Fibroblast of the conjunctiva (primary cell): ENCODE data around the gene WHRN.

ENCODE experiments used
- DNase-seq: peaks from one replicate; pipeline ENCODE4 v3.0.0-alpha.2; 2010; ENCODE audit warnings: low read depth

Gene WHRN

DNA sequence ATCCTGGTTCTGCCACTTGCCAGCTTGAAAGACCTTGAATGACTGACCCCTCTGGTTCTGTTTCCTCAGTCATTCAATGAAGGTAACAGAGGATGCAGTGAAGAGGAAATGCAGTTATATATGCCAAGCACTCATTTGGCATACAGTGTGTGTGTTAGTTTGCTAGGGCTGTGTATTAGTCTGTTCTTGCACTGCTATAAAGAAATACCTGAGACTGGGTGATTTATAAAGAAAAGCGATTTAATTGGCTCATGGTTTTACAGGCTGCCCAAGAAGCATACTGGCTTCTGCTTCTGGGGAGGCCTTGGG, 8.6 kb upstream of the WHRN start:
- DNase-seq, result no peak

DNA sequence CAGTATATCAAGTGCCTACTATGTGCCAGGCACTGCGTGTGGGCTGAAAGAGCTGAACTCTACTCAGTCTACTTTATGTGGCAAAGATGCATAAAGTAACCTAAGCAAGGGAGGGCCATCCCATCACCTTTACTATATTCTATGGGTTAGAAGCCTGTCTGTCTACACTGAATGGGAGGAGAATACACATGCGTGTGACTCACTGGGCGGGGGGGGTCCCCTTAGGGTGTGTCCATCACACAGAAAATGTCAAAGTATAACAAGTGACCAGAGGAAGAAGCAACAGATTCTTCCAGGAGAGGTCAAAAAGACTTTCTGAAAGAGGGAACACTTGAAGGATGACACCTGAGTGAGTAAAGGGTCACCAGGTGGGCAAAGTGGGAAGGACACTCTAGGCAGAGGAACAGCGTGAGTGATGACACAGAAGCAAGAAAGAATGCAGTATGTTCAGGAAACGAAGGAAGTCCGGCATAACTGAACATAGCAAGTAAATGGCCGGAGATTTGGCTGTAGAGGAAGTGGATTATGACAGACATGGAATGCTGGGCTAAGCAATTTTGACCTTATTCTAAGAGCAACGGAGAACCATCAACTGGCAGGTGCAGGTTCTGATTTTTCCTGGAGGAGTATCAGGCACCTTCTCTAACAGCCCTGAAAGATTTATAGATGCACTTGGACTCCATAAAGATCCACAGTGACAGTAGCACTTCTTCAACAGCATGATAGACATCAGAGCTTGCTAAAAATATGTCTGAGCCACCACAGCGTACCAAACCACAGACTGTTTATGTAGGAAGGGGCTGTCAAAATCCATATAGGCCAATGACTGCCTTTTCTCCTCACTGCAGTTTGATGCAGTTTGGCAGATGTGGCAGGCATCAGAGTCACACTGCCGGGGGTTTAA, 8.0 kb upstream of the WHRN start:
- no peak for DNase-seq

DNA sequence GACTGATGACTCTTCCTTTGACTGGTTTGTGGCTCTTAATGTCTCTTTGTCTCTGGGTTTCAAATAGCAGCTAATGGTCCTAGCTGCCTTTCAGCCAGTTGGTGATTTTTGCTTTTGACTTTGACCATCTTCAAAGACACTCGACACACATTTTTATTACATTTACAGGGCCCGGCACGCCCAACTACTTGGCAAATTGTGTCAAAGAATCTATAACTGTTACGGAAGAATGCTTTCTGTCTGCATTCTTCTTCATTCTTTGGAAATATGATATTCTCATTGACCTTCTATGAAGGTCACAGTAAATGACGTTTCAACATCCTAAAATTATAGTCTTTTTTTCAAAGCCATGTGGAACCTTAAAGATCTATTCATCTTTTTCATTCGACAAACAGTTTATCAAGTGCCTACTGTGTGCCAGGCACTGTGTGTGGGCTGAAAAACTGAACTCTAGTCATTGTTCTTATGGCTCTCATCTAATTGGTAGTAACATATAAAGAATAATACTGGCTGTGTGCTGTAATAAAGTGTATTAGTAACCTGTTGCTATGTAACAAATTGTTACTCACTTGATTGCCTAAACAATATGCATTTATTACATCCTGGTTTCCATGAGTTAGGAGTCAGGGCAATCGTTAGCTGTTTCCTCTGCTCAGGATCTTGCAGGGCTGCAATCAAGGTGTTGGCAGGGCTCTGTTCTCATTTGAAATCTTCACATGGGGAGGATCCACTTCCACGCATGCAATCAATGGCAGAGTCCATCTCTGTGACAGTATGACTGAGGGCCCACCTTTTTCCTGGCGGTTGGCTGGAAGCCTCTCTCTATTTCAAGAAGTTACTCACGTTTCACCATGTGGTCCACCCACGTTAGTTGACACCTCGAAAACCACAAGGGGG, 7.0 kb upstream of the WHRN start:
- DNase-seq, result no peak

DNA sequence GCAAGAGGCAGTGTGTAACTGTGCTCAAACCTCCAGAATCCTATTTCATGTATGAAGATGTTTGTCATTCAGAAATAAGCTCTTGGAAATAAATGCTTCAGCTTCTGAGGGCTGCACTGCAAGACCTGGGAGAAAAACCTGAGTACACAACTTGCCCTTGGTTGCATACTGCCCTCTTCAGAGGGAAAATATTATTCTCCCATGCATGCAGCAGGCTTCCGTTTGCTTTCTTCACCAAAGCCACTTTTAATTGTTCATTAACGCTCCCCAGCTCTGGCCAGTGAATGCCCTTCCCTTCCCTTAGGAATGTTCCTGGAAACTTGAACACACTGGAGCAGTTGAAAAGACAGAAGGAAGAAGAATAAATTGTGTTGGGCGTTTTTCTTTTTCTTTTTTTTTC, 2.5 kb upstream of the WHRN start:
- no peak for DNase-seq

DNA sequence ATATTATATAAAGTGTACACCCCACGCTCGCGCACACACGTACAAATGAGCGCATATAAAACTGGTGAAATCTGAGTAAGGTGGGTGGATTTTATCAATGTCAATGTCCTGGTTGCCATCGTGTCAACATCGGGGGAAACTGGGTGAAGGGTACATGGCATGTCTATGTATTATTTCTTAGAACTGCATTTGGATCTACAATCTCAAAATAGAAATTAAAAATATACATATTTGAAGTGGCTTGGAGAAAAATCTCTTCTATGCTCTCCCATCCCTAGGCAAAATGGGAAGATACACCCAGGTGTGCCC, 763 bp upstream of the WHRN start:
- no peak for DNase-seq

DNA sequence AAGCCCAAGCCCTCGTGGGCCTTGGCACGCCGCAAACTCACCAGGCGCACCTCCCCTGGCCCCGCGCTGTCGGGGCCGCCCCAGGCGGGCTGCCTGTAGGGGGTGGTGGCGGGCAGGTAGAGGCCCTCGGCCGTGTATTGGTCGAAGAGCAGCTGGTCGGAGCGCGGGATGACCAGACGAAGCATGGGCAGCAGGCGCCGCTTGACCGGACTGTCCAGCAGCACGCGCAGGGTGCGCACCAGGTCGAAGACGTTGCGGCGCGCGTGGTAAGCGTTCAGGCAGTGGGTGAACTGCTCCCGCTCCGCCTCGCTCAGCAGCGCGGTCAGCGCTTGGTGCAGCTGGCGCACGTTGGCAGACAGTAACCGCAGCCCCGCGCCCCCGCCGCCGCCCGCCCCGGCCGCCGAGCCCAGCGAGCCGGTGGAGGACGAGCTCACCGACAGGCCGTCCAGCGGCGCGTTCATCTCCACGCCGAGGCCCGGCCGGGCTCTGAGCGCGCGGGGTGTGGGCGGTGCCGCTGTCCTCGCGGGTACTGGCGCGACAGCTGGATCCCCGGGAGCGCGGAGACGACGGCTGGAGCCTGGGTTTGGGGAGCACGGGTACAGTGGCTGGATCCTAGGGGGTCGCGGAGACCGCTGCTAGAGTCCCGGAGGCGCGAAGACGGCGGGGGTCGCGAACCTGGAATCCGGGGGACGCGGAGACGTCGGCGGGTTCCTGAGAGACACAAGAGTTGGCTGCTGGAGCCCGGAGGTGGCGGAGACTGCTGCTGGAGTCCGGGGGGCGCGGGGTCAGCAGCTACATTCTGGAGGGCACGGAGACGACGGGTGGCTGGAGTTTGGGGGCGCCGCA, 709 bp downstream of the WHRN start:
- no peak for DNase-seq

DNA sequence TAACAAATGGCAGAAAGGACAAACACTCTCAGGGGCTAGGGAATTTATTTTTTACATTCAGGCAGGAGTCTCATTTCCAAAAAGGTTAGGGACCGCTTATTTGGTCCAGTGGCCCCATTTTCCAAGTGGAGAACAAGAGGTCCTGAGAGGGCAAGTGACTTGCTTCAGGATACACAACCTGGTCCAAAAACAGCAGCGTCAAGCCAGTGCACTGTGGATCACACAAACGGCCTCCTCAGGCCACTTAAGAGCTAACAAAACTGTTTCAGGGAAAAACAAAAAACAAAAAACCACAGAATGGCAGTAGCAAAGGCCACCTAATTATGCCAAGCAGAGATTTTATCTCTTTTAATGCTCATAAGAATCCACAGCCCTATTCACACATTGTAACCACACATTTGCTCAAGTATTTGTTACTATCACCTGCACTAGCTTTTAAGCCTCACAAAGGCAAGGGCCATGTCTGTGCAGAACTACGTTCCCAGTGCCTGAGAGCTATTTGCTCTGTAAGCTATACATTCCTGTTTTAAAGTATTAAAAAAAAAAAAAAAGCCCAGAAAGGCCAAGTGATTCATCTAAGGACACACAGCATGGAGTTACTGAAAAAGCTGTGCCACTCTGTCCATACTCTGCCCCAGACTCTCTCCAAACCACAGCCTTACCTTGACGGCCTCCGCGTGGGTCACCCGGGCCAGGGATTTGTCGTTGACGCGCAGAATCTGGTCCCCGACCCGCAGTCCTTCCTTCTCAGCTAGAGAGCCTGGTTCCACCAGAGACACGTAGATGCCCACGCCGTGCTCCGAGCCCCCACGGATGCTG, 1.5 kb downstream of the WHRN start:
- DNase-seq, result no peak

DNA sequence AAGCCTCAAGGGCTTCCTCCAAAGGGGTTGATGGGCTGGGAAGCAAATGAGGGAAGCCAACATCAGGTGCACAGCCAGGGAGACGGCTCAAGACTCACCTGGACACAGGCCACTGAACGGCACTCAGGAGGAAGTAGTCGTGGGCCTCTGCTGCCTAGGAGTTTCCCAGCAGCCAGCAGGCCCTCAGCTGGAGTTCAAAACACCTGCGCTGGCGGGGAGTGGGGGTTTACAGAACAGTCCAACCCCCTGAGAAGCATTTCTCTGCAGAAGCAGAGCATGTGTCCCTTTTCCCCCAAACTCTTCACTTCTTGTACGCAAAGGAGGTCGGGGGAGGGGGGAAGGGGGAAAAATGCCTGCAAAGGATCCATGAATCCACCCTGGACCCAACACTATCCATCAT, 2.3 kb downstream of the WHRN start:
- no peak for DNase-seq

DNA sequence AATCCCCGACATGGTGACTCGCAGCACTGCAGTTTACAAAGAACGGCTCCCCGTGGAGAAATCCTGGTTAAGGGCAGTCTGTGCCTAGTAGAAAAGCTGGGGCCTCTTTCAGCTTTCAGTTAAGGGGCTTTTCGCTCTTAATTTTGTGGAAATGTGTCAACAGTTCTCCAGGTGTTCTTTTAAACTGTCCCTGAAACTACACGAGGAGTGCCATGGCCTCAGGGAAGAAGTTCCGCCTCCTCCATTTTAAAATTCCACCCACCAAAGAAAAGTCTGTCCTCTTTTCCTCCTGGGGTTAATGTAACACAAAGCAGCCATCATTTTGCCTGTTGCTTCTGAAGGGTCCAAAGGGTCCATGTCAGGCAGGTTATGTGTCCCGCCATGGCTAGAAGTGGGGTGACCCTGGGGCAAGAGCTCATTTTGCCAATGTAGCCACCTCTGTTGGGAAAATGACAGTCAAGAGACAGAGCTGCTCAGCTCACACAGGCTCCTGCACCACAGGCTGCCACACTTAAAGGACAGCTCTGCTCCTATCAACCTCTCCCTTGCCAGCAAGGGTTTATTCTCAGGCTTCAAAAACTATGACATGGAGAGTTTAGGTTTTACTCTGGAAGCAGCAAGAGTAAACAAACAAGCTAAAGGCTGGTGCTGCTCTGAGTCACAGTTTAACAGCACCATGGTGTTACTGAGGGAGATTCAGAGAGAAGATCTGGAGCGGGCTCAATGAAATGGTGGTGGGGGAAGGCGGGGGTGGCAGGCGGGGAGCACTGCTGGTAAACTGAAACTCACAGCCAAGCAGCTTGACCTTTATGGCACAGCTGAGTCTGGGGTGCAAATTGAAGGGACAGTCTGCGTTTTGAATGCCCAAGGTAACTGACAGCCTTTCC, 3.2 kb downstream of the WHRN start:
- no peak for DNase-seq

DNA sequence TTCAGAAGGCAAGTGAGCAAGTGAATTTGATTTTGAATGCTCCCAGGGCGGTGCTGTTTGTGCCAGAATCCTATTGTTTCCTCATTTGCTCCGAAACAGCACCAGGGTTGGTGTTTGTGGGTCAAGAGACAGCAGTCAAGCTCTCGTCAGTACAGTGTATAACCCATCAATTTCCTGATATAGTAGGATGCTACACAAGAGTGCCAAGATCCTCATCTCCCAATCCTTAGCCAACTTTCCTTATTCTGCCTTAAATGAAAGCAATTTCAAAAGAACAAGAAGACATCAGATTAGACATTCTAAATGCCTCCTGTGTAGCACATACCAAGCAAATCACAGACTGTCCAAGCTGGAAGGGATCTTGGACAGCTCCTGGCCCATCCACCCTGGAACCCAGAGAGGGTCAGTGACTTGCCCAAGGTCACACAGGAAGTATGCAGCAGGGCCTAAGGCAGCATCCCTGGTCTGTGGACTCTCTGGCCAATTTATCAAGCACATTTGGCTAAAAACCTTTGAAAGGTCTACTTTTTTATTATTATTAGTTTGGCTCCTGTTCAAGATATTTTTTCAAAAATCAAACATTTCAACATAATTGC, 4.5 kb downstream of the WHRN start:
- DNase-seq, result no peak

DNA sequence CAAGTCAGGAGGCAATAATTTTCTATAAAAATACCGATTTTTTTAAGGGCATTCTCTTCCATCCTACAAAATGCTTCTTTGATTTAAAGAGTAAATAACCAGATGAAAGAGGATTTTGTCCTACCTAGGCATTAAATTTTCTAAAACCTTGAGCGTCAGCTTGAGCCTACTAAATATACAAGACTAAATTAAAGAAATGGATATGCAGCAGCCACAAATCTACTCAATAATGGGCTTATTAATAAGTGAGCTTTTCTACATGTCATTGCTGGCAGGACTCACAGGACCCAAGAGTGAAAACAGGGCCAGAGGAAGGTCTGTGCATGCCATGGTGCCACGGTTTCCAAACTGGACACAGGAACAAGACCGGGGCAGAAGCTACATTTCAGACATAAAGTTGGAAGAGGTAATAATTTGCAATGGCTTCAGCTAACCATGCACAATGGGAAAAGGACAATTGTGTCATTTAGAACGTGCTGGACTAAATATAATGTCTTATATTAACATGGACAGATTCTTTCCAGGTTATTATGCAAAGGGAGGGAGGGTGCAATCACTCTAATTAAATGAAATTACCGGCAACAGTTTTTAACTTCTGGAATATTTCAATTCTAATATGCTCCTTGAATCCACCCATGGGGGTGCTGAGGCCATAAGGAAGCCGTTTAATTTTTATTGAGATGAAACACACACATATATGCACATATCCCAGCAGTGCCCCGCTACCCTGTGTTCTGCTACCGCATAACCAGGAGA, 5.2 kb downstream of the WHRN start:
- DNase-seq, result no peak

DNA sequence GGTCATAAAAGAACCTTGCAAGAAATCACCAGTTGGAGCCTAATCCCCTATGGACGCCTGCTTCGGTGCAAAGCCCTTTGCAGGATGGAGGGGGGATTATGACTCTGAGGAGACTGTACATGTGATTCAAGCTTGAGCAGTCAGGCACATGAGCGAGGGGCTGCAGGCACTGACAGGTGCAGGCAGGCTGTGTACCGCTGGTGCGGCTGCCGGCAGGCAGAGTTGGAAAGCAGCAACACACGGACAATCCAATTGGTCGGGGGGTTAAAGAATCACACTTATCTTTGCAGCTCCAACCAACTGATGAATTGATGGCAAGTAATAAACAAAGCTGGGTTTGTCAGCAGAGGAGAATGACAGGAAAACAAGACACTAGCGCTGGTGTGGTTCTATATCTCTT, 5.7 kb downstream of the WHRN start:
- DNase-seq, result no peak

DNA sequence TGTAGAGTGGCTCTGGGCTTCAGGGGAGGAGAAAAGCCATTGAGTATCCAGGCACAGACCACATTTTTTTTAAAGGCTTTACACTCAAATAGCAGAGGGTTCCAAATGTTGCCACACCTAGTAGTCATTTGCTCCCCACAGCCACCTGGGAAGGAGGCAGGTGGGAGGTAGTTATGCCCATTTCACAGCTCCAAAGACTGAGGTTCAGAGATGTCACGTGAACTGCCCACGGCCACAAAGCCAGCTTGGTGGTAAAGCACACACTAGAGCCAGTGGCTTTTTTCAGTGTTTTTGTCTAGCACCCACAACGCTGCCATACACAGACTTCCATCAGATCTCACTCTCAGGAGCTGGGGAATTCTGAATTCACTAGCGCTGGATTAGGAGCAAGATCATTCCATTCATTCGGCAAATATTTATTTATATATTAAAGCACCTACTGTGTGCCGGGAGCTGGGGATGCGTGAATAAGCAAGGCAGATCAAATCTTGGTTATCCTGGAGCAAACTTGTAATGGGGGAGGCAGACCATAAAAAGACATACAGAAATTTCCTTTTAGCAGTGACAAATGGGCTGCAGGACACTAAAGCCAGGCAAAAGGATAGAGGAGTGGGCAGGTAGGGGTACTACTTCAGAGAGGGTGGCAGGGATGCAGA, 7.4 kb downstream of the WHRN start:
- DNase-seq, result no peak

DNA sequence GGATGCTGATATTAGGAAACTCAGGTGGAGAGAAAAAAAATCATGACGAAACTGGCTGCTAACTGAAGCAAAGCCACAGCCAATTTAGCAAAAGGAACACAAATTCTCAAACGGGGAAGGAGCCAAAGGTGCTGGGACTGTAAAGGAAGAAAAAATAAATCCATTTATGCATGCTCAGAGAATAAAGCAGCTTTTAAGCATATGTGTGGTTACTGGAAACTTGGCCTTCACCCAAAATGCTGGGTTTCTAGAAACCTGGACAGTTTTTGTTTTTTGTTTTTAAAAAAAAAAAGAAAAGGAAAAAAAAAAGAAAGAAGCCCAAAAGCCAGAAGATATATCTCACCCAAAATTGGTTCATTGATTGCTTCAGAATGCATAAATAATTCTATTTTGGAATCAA, 8.0 kb downstream of the WHRN start:
- no peak for DNase-seq

DNA sequence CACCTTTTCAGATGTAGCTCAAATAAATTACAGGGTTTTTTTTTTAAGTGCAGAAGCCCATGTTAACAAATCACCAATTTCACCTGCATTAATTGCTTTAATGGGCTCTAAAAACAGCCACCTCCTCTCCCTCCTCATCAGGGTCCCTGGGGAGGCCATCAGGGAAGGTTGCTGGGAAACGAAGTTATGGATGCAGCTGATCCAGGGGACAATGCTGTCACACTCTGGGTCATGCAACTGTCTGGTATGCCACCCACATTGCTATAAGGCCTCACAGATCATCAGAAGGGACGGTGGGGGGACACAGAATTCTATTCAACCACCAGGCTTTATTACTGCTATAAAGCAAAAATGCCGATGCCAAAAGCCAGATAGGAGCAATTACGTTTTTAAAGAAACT, 9.3 kb downstream of the WHRN start:
- DNase-seq, result no peak

DNA sequence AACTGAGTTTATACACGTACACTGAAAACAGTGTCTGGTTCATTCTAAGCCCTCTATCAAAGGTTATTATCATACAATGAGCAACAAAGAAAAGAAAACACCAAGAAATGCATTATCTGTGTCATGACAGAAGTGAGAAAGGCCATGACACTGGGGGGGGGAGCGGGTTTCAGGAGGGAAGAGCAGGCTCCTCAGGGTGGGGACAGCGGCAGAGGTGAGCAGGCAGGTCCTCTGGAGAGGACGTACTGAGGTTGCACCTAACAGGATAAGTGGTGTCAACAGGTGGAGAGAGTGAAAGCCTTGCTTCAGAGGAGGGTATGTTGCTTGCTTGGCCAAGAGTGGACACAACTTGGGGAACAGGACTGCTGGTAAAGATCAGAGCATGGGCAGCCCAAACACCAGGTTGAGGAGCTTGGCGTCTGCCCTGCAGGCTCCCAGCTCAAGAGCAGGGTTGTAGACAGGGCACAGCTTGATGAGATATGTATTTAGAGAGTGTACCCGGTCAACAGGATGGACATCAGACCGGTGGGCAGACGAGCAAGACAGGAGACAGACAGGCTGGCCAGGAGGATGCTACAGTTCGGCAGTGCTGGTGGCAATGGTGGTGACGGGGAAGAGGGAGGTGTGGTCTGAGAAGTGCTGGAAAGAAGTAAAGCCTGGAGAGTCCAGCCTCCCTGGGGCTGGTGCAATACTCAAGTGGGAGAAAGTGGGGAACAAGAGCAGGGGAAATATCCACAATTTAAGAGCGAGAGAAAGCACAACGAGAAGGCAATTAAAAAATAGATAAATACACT, 10.3 kb downstream of the WHRN start:
- DNase-seq, result no peak

DNA sequence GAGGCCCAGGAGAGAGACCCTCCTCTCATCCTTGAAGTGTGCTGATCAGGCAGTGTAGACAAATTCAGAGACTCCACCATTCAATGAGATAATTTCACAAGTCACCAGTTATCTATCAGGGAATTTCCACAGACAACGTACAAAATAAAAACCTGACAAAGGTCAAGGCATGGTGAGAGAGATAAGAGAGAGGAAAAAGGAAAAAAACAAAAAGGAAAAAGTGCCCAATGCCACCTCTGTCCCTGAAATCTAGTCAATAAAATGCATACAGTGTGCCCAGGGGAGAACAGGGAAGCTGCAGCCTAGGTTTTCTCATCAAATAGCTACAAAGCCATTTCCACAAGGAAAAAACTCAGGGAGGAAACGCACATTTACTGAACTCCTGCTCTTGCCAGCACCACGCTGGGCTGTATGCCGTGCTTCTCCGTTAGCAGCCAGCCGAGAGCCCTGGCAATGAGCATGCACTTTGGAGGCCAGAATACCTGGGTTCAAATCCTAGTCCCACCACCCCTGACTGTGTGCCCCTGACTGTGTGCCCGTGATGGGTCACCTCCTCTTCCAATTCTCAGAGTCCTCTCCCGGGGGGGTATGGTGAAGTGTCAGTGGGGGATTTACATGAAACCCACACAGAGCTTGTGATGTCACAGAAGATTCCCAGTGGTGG, 11.6 kb downstream of the WHRN start:
- DNase-seq, result no peak

DNA sequence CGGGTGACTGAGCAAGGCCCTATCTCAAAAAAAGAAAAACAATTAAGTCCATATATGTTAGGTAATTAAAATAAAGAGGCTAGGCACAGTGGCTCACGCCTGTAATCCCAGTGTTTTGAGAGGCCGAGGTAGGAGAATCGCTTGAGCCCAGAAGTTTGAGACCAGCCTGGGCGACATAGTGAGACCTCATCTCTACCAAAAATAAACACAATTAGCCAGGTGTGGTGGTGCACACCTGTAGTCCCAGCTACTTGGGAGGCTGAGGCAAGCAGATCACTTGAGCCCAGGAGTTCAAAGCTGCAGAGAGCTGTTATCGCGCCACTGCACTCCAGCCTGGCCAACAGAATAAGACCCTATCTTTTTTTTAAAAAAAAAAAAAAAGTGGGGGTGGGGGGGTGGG, 12.3 kb downstream of the WHRN start:
- DNase-seq, result no peak
